Activated T-helper 9 cell treated with anti-CD3 and anti-CD28 coated beads, Interleukin-2, amount 50 U/mL, for 16 hours (primary cell): Measurements from ENCODE around the gene VSTM2L.

Experiments used
- DNase-seq: peaks from one replicate; pipeline ENCODE4 v3.0.0-alpha.2; 2020; ENCODE audit warnings: low read depth

VSTM2L gene

DNA sequence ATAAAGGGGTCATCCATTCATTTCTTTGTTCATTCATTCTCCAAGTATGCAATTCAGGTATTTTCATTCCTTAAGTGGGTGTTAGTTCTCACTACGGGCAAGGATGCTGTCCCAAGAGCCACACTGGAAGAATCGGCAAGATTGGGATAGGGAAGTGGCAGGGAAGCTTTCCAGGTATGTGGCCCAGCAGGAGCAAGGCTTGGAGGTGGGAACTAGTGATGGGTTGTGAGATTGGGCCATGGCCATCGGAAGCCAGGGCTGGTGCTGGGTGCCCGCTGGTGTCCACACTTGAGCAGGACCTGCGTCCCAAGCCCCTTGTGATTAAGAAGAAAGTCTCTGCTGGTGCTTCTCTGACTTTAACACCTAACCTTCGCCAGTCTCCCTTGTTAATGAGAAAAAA is 15.1 kb downstream of the VSTM2L start:
- DNase-seq = no peak

GRCh38 chr20:37919389-37920040 is 16.6 kb downstream of the VSTM2L start:
- no peak for DNase-seq

DNA sequence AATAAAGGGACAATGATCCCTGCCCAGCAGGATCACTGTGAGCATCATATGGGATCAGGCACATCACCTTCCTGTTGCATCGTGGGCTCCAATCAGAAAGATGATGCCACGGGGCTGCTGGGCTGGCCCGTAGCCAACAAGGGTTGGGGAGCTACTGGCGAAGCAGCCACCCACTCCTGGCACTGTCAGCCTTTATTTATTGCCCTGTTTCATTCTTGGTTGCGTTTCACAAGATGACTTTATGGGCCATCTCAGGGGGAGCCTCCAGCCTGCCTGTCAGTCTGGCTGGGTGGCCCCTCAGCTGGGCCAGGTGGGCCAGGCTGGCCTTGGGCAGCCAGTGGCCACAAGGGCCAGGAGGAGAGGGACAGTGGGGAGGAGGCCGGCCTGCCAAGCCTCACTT is 17.3 kb downstream of the VSTM2L start:
- no peak for DNase-seq

DNA sequence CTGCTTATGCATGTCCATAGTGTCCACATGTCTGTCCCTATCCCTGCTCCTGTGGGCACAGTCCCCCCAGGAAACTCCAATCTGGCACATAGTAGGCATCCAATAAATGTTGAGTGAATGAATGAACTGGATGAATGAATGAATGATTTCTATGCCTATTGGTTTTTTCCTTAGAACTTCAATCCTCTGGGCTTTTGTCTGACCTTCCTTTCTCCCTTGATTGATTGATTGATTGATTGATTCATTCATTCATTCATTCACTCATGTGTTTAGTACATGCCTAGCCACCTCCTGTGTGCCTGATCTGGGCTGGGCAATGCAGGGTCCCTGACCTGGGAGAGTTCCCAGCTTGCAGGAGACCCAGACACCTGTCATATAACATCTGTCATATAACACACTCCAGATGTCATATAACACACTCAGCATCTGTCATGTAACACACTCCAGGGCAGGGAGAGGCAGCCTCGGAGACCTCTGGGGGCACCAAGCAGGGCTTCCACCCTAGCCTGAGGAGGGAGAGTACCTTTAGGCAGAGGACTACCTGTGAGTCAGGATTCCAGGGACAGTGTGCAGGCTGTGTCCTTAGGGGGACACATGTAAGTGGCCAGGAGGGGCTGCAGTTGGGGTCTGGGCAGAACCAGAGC is 17.9 kb downstream of the VSTM2L start:
- no peak for DNase-seq

GRCh38 chr20:37921341-37921929 is 18.5 kb downstream of the VSTM2L start:
- no peak for DNase-seq

DNA sequence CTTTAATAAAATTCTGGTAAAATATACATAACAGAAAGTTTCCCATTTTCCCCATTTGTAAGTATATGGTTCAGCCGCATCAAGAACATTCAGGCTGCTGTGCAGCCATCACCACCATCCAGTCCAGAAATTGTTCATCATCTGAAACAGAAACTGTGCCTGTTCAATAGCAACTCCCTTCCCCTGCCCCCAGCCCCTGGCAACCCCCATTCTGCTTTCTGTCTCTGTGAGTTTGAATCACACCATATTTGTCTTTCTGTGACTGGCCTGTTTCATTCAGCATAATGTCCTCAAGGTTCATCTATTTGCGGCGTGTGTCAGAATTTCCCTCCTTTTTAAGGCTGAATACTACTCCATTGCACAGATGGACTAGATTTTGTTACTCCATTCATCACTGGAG is 19.1 kb downstream of the VSTM2L start:
- no peak for DNase-seq

- no peak for DNase-seq
Measured at GRCh38 chr20:37925265-37926165, 22.6 kb downstream of the VSTM2L start.

DNA sequence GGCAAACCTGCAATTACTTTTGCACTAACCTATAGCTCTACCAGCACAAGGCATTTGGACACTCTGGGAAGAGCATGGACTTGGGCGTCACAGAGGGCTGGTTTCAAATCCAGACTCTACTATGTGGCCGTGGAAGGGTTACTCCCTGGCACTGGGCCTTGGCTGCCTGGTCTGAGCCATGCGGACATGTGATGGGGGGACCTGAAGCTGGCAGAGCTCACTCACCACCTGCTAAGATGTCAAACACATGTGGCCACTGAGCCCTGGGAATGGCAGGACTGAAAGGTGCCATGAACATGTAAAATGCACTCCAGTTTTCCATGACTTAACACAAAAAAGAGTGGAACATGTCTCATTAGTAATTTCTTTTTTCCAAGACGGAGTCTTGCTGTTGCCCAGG is 23.7 kb downstream of the VSTM2L start:
- DNase-seq = no peak

GRCh38 chr20:37927410-37928095 is 24.6 kb downstream of the VSTM2L start:
- DNase-seq = no peak

DNA sequence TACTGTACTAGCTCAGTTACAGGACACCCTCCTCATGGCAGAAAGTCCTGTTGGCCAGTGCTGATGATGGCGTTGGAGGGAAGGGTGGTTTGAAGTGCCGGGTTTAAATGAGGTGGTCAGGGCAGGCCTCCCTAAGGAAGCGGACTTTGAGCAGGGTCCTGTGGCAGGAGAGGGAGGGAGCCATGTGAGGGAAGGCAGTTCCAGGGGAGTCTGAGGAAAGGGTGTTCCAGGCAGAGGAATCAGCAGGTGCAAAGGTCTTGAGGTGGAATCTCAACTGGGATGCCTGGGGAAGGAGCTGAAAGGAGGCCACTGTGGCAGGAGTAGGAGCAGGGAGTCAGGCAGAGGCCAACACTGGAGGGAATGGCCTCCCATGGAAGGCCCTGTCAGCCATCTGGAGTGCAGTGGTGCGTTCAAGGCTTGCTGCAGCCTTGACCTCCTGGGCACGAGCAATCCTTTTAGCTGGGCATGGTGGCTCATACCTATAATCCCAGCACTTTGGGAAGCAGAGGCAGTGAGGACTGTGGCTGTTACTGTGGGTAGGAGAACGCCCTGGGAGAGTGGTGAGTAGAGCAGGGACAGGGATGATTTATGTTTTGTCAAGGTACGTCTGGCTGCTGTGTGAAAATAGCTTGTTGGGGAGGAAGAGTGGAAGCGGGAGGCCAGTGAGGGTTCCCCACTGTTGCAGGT is 26.2 kb downstream of the VSTM2L start:
- DNase-seq = no peak

- DNase-seq = no peak
Measured at GRCh38 chr20:37929683-37930014, 26.7 kb downstream of the VSTM2L start.

DNA sequence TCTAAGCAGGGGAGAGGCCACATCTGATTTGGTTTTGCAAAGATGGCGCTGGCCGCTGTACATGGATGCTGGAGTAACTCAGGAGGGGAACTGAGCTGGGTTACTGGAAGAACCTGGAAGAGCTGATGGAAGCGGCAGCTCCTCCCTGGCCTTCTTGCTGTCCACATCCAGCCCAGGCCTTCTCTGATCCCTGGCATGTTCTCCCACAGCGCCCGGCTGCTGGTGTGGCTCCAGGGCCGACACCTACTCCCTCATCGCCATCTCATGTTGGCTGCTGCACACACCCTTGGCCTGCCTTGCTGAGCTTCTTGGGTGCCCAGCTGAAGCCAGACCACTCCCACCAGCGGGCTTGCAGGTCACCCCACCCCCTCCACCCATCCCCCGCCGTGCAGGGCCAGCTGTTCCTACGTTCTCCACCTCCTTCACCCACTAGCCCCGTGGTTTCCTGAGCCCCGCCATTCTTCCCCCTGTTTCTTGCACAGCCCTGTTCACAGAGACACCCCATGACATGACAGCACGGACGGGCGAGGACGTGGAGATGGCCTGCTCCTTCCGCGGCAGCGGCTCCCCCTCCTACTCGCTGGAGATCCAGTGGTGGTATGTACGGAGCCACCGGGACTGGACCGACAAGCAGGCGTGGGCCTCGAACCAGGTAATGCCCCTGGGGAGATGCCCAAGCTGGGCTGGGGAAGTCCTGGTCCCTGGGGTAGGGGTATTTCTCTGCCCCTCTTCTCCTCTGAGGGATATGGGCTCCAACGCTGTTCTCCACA is 28.4 kb downstream of the VSTM2L start:
- DNase-seq = no peak

- DNase-seq = no peak
Measured at GRCh38 chr20:37932074-37932473, 29.1 kb downstream of the VSTM2L start.

DNA sequence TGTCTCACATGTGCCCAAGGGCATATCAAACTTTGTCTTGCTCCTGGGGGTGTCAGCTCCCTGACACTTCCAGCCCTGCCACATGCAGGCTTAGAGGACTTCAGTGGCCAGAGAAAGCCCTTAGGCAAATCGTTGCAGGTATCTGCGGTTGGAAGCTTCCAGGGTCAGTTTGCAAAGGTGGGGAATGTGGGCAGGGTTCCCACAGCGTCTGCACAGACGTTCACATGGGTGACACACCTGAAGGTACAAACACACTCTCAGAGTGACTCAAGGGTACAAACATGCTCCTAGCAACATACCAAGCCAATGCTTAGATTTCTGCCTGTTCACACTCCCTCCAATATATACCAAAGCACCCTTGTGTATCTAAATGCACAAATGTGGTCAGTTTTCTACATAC is 30.0 kb downstream of the VSTM2L start:
- DNase-seq = no peak

- no peak for DNase-seq
Measured at GRCh38 chr20:37933786-37934633, 31.1 kb downstream of the VSTM2L start.

- no peak for DNase-seq
Measured at GRCh38 chr20:37934634-37935375, 31.9 kb downstream of the VSTM2L start.

DNA sequence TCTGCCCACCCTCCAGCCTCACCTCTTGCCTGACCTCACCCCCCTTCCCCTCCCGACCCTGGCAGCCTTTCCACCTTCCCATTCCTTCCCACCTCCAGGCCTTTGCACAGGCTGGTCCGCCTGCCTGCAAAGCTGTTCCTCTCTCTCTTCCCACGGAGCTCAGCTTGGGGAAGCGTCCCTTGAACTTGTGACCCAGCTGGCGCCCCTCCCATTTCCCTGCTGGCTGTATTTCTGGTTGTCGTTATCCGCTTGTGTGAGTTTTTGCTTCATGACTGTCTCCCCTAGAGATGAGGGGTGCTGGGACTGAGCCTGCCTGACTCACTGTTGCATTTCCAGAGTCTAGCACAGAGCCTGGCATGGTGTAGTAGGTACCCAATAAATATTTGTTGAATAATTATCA is 32.5 kb downstream of the VSTM2L start:
- DNase-seq = no peak

- DNase-seq = no peak
Measured at GRCh38 chr20:37936041-37936440, 33.1 kb downstream of the VSTM2L start.

DNA sequence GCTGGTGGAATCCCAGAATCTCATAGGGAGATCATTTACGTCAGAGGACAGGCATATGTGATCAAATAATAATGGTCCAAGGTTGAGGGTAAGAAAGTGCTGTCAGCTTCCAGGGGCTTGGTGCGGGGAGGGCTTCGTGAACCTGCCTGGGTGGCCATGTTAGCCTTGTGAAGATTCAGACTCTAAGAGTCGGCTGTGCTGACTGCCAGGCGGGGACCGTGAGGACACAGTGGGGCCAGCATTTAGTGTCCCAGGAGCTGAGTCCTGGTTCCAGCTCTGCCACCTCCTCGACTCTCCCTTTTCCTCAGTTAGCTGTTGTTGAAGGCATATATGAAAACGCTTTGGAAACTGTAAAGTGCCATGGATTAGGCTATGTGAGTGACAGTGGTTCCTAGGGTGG is 33.5 kb downstream of the VSTM2L start:
- no peak for DNase-seq
